Stimulated activated CD4-positive, alpha-beta T cell treated with anti-CD3 and anti-CD28 coated beads, Interleukin-1b, Interleukin-23, amount 100 ng/mL, for 48 hours (primary cell): ENCODE measurements around the gene SHB.
A peak's percentile ranks its signal among the peaks of the same experiment; 100 is the strongest.

Experiments used
- DNase-seq: peaks from one replicate; pipeline ENCODE4 v3.0.0-alpha.2; 2020

SHB gene

DNA sequence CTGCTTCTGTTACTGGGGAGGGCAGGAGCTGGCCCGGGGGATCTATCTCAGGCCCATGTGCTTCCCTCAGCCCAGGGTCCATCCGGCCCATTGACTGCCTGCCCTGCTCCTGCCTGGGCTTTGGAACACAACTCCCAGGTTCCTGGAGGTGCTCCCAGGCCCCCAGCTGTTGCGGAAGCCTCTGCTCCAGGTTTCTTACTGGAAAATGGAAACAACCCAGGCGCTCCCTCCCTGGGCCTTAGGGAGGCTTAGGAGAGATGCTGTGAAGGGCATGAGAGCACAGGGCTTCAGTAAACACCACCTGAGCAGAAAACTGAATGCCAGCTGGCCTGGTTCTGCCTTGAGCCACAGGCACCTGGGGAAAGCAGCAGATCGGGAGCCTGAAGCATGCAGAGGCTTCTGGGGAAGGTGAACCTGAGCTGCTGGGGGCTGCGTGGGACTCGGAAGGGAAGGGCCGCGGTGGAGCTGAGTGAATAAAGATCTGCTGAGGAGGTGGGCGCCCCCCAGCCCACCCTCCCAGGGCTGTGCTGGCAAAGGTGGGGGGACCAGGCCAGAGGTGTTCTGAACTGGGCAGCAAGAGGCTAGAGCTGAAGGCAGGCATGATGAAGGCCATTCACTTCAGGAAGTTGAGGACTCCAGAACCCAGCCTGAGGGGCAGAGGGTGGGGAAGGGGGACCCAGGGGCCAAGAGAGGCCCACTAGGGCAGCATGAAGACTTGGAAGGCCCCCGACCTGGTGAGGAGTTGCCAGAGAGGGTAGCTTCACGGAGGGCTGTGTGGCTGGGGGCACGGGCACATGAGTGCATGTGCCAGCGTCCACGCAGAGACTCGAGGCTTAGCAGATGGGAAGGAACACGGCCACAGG, 64.8 kb downstream of the SHB start:
- DNase-seq: no peak

DNA sequence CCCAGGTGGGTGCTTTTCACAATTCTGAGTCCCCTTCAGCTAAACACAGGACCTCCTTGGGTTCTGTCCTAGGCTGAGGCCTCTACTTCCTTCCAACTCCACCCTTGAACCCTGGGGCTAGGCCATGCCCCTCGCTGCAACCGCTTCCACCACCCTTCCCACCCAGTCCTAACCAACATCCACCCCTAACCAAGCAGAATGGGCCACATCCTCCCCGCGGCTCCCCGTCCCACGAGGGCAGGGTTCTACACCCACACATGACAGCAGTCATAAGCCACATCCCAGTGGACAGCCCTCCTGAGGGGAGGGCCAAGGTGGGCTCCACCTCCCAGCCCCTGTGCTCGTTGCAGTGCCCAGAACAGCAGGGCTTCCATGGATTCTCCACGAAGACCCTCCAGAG, 65.8 kb downstream of the SHB start:
- DNase-seq: no peak

DNA sequence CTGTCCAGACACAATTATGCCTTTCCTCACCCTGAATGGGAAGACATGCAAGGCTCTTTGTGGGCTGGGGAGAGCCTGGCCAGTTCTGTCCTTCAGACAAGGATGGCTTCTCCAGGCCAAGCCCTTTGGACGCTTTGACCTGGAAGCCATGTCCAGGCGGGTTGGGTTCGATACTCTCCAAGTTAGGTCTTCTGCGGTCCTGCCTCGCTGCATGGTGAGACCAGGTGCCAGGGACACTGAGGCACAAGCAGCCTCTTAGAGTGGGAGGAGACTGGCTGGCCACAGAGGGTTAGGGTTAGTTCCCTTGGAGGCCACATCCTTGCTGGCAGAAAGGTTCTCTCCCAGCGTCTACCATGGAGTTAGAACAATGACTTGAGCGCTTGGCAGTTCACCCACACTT, 67.6 kb downstream of the SHB start:
- no peak for DNase-seq

DNA sequence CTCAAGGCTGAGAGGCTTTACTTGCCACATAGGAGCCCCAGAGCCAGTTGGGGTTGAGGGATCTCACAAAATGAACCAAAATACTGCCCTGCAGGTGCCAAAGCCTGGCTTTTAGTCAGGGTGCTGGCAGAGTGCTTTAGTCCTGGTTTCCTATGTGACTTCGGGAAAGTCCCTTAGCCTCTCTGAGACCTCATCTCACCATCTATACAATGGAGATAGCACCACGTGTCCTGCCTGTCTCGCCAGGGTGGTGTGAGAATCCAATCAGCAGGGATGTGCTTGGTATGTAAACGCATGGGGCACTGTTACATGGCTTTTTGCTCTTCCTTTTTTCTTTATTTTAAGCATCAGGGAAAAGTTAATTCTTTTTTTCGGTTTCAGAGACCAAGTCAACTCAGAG, 68.3 kb downstream of the SHB start:
- DNase-seq: no peak

DNA sequence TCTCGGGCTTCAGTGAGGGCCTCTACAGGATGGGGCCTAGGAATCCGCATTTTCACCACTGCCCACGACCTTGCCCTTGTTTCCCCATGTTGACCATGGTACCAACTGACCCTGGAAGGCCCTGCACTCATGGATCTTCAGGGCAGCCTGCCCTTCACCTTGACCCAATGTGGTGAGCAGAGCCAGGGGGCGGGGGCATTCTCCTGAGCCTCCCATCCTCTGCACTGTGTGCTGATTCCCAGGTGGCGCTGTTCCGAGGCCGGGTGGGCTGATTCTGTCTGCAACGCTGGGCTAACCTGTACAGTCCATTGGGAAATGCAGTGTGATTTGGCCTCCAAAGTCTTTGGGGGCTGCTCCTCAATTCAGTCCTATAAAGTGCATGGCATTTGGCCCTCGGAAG, 68.7 kb downstream of the SHB start:
- no peak for DNase-seq

DNA sequence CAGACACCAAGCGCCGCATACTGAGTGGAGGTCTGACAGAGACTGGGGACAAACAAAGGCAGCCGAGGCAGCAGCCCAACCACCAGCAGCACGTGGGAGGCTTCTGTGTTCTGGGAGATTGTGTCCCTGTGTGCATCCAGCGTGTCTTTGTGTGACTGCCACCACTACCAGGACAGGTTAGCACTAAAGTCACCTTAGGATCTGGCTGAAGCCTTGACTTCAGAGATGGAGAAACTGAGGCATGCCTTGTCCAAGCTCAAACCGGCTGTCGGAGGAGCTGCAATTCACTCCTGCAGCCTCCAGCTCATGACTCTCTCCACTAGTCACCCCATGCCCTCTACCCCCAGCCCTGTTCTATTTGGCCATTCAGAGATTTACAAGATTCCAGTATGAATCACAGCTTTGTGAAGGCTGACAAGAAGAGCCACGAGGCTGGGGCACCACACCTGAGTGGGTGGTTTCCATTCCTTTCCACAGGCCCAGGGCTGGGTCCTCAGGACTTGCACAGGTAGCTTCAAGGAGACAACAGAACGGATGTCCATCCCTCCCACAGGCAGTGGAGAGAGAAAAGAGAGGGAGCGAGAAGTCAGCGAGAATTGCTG, 69.3 kb downstream of the SHB start:
- DNase-seq: peak; percentile 11

- DNase-seq: no peak
These were observed 70.0 kb downstream of the SHB start for GRCh38 chr9:37998881-37999587.

DNA sequence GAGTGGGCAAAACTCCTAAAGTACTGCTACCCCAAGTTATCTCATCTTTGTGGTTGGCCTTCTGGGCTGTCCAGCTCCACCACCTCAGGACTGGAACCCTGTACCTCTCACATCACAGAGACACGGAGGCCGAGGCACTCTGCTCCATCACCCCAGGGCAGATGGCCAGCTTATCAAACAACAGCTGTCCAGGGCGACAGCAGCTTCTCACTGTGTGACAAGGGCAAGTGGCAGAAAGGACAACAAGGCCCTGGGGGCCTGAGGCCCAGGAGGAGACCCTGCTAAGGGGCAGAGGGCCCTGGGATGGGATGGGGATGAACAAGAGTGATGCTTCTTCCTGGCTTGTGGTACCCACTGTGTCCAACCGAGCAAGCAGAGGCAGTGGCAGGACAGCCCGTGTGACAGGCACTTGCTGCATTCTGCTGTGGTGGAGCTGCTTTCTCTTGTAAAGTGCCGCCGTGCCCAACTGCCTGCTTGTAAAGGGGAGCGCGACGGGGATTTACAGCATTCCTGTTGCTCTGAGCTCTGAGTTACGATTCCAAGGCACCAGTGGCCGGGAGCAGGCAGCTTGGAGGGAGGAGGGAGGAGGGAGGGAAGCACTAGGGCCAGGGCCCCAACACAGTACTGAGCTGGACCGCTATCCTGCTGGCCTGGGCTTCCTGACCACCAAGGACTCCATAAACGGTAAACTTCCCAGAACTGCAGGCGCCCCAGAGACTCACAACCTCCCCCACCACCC, 71.2 kb downstream of the SHB start:
- DNase-seq: no peak

- no peak for DNase-seq
These were observed 72.2 kb downstream of the SHB start for GRCh38 chr9:37996819-37997217.

DNA sequence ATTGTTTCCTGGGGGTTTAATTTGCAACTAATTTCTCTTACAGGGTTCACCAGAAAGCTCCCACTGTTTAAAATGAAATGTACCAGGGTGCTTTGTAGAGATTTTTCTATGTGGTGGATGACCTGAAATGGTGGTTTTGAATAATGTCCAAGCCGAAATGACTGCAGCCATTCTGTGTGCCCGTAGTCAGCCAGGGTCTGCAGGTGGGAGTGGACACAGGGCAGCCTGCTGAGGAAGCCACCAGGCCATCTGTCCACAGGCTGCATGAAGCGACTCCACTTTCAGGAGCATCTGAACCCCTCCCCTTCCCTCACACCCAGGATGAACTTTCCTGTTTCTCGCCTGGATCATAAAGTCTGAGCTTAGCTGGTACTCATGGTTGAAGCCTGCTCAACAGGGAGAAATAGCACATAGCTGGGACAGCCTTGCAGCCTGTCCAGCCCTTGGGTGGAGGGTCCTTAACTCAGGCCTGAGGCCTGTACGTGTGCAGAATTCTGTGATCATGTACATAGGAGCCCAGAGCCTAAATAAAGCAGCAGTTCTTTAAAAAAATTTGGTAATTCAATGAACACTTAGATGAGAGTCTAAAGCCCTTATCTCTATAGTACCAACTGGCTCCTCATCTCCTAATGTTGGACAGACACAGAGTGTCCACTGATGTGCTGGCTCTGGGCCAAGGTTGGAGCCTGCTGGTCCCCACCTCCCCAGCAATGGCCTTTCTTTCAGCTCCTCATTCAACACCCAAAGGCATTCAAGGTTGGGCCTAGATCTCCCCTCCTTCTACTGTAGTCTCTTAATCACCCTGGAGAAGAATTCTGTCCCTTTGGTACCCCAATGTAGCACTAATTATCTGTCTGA, 72.8 kb downstream of the SHB start:
- no peak for DNase-seq

DNA sequence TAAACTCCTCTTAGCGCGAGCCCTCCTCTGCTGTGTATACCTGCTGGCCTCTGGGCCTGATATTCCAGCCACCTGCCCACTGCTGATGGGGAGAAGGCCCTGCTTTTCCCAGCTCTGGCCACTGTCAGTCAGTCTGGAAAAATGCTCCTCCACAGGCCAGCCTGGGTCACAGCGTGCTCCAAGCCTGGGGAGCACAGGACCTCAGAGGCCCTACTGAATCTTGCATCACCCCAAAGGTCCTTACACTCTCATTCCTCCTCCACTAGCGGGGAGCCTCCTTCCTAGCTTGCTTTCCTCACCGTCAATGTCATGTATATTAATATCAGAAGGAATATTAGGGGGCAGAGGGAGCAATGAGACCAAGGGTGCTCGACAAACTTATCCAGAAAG, 73.7 kb downstream of the SHB start:
- no peak for DNase-seq

DNA sequence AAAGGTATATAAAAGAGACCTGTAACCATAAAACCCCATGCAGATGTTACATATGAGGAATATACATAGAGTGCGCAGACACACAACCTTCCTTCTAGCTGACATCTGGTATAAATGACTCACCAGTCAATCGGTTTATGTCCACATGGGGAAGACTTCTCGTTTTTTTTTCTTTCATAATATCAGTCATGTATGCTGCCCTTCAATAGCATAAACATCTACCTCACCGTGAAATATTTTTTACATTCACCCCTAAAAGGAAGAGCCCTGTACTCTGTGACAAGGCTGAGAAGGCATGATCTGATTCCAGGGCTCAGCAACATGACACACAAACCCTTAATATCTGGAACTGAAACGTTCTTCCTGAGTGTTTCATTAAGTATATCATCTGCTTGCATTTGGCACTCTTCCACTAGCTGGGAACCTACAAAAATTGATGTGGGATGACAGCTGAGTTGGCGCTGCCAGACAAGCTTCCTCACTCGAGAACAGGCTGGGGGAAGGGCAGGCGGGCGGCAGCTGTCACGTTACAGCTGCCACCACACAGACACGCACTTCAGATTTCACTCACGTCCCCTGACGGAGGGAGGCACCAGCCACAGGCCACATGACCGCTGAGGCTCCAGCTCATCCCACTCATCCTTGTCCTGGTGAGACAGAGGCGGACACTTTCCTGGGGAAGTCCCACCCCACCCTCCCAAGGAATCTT, 74.2 kb downstream of the SHB start:
- DNase-seq: peak; percentile 56

GRCh38 chr9:37992924-37993349, 76.1 kb downstream of the SHB start:
- no peak for DNase-seq

- no peak for DNase-seq
These were observed 78.5 kb downstream of the SHB start for GRCh38 chr9:37990404-37991015.

DNA sequence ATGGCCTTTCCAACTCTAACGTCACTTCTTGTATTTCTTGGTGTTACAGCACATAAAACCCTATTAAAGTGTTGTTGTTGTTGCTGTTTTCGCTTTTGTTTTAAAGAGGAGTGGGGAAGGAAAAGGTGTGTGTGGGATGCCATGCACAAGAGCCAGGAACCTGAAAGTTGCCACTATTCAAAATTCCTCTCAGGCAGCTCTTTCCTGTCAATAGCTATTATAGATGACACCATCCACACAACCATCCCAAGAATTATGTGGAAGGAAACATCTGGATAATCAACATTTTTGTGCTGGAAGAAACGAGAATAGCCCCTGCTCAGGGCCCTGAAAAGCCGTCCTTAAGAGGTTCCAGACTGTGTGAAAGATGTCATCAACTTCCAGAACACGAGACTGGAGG, 79.3 kb downstream of the SHB start:
- no peak for DNase-seq

GRCh38 chr9:37988602-37989001, 80.4 kb downstream of the SHB start:
- DNase-seq: no peak

- DNase-seq: no peak
These were observed 81.0 kb downstream of the SHB start for GRCh38 chr9:37988041-37988440.

DNA sequence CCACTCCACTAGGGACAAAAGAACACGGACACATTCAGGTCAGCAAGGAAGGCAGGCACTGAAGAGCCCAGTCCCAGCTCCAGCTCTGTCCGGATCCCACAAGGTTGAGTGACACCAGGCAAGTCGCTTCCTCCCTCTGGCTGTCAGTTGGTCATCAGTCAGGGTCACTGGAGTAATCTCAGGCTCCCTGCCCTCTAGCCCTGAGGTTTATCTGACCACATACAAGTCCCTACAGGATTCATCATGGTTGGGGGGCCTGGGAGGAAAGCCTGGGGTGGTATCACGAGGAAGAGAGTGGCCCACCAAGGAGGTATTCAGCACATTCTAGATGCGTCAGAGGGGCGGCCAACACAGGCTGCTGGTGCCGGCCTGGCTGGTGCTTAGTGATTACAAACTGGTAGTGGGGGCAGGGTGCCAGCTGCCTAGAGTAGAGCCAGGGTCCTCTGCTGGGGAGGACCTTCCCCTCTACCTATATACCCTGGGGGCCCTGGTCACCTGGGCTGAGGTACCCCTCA, 81.5 kb downstream of the SHB start:
- no peak for DNase-seq

DNA sequence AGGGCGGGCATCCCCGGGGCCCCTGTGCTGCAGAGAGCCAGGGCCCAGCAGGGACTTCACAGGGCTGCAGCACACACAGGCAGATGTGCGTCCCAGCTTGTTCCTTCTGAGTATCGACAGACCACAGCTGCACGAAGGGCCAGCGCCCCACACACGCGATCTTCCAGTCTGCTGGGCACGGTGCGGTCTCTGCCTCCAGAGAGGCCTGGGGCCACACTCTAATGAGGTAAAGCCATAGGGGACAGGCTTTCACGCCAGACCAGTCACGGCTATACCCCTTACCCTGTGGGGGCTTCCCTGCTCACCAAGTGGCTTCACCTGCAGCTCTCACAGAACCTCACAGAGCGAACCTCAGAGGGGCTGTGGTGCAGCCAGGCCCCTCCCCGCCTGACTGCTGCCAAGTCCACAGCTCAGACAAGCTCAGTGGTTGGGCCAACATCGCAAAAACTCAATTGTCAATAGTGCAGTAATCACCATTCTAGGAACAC, 82.2 kb downstream of the SHB start:
- no peak for DNase-seq

GRCh38 chr9:37986001-37986400, 83.0 kb downstream of the SHB start:
- DNase-seq: no peak
